ENCODE results near the gene ARHGEF28. TPM values are rescaled to one million over a fixed set of nuclear protein-coding genes. Genes with fewer than 3 reads are reported as not detected.

The ARHGEF28 gene
- total RNA-seq, 4 donors from 2014 or later: 12.7 to 31.2 (median 19.2) TPM

DNA sequence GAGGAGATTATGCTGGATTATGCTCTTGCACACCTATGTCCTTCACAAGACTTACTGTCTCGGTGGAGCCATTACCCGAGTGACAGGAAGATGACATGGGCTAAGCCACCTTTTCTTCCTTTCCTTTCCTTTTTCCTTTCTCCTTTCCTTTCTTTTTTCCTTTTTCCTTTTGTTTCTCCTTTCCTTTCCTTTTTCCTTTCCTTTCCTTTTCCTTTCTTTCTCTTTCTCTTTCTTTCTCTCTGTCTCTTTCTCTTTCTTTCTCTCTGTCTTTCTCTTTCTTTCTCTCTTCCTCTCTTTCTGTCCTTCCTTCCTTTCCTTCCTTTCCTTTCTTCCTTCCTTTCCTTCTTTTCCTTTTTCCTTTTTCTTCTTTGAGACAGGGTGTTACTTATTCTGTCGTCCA, 202.5 kb downstream of the ARHGEF28 start:
- no peak overlapping the region for H3K4me3 ChIP-seq
- no peak overlapping the region for H3K27ac ChIP-seq (replicated peaks in 1 of 4)
- TF ChIP-seq POLR2AphosphoS5 (IDR thresholded peaks at IDR 0.05): no peak
- no peak for TF ChIP-seq POLR2A (IDR thresholded peaks at IDR 0.05; ENCODE audit: low read depth)
- no peak for TF ChIP-seq EP300 (IDR thresholded peaks at IDR 0.05)
- TF ChIP-seq, protein P1, sequence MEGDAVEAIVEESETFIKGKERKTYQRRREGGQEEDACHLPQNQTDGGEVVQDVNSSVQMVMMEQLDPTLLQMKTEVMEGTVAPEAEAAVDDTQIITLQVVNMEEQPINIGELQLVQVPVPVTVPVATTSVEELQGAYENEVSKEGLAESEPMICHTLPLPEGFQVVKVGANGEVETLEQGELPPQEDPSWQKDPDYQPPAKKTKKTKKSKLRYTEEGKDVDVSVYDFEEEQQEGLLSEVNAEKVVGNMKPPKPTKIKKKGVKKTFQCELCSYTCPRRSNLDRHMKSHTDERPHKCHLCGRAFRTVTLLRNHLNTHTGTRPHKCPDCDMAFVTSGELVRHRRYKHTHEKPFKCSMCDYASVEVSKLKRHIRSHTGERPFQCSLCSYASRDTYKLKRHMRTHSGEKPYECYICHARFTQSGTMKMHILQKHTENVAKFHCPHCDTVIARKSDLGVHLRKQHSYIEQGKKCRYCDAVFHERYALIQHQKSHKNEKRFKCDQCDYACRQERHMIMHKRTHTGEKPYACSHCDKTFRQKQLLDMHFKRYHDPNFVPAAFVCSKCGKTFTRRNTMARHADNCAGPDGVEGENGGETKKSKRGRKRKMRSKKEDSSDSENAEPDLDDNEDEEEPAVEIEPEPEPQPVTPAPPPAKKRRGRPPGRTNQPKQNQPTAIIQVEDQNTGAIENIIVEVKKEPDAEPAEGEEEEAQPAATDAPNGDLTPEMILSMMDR (IDR thresholded peaks at IDR 0.05): no peak
- H3K36me3 ChIP-seq: peaks cover 0 to 6% (median 0%) of the 10 kb centered on the region in 4 donors
- peaks cover 0 to 21% (median 14%) of the 10 kb centered on the region in 4 donors for H3K4me1 ChIP-seq
- intact Hi-C loops (cut with DNase I): no loop called here
- no peak for DNase-seq (ENCODE audit: extremely low spot score)
- 95% methylated on average over 3 of the region's 3 CpGs for WGBS
- H3K27me3 ChIP-seq: no peaks in the 10 kb centered on the region
- H3K9me3 ChIP-seq: no peaks in the 10 kb centered on the region

DNA sequence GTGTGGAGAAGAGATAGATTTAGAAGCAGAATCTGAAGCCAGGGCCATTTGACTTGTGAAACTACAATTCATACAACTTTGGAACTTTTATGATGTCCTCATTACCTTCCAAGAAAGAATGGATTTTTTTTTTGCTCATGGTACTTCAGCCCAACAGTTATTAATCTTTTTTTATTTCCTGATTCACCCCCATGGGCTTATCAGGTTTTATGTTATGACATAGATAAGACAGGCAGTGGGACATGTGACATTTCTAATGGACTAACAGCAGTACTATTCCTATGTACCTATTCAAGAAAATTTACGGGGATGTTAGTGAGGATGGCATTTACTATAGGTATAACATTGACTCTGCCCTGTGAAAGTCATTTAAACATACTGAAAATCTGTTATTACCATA, 204.7 kb downstream of the ARHGEF28 start:
- intact Hi-C loops (cut with DNase I): no loop called here
- H3K4me1 ChIP-seq: peaks cover 0 to 21% (median 14%) of the 10 kb centered on the region in 4 donors
- peaks cover 0 to 6% (median 0%) of the 10 kb centered on the region in 4 donors for H3K36me3 ChIP-seq
- no peaks in the 10 kb centered on the region for H3K9me3 ChIP-seq
- DNase-seq (ENCODE audit: extremely low spot score): no peak
- H3K4me3 ChIP-seq: no peak overlapping the region
- H3K27ac ChIP-seq (replicated peaks in 1 of 4): no peak overlapping the region
- 95% methylated on average over 1 of the region's 1 CpG for WGBS
- H3K27me3 ChIP-seq: no peaks in the 10 kb centered on the region
- no peak for TF ChIP-seq POLR2AphosphoS5 (IDR thresholded peaks at IDR 0.05)
- TF ChIP-seq, protein P1 (IDR thresholded peaks at IDR 0.05): no peak
- TF ChIP-seq POLR2A (IDR thresholded peaks at IDR 0.05; ENCODE audit: low read depth): no peak
- no peak for TF ChIP-seq EP300 (IDR thresholded peaks at IDR 0.05)

DNA sequence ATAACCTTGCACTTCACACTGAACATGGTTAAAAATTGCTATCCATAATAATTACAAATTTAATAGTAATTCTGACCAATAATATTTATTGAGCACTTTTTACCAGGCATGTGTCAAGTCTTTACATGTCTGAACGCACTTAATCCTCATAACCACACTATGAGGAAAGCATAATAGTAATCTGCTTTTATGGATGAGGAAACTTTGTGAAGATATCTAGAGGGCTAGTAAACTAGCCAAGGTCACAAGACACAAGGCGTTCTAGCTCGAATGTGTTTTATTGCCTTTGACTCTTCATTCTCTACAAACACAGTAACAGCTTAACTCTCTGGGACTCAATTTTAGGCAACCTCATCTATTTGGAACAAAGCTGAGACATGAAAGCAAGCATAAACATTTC, 205.1 kb downstream of the ARHGEF28 start:
- Histone ChIP-seq H3K27me3 (no peaks in the 10 kb centered on the region), H3K4me1 (peaks cover 0 to 20% (median 12%) of the 10 kb centered on the region in 4 donors), H3K27ac (replicated peaks in 1 of 4) (no peak overlapping the region), H3K4me3 (no peak overlapping the region), H3K9me3 (no peaks in the 10 kb centered on the region), H3K36me3 (peaks cover 0 to 6% (median 0%) of the 10 kb centered on the region in 4 donors)
- intact Hi-C loops (cut with DNase I): no loop called here
- TF ChIP-seq EP300 (IDR thresholded peaks at IDR 0.05): no peak
- TF ChIP-seq, protein P1 (IDR thresholded peaks at IDR 0.05): no peak
- no peak for TF ChIP-seq POLR2A (IDR thresholded peaks at IDR 0.05; ENCODE audit: low read depth)
- TF ChIP-seq POLR2AphosphoS5 (IDR thresholded peaks at IDR 0.05): no peak
- WGBS: 61% methylated on average over 3 of the region's 3 CpGs
- DNase-seq (ENCODE audit: extremely low spot score): no peak

GRCh38 chr5:73834693-73835092, 208.7 kb downstream of the ARHGEF28 start:
- Histone ChIP-seq H3K9me3 (no peaks in the 10 kb centered on the region), H3K27me3 (no peaks in the 10 kb centered on the region), H3K4me3 (no peak overlapping the region), H3K27ac (replicated peaks in 1 of 4) (no peak overlapping the region), H3K36me3 (peaks cover 0 to 6% (median 0%) of the 10 kb centered on the region in 4 donors), H3K4me1 (peaks cover 0 to 8% (median 0%) of the 10 kb centered on the region in 4 donors)
- DNase-seq (ENCODE audit: extremely low spot score): no peak
- 91% methylated on average over 2 of the region's 2 CpGs for WGBS
- intact Hi-C loops (cut with DNase I): no loop called here
- no peak for TF ChIP-seq EP300 (IDR thresholded peaks at IDR 0.05)
- TF ChIP-seq, protein P1 (IDR thresholded peaks at IDR 0.05): no peak
- TF ChIP-seq POLR2A (IDR thresholded peaks at IDR 0.05; ENCODE audit: low read depth): no peak
- TF ChIP-seq POLR2AphosphoS5 (IDR thresholded peaks at IDR 0.05): no peak

- DNase-seq (ENCODE audit: extremely low spot score): no peak
- no peak overlapping the region for H3K27ac ChIP-seq (replicated peaks in 1 of 4)
- H3K4me3 ChIP-seq: no peak overlapping the region
- no peaks in the 10 kb centered on the region for H3K9me3 ChIP-seq
- H3K4me1 ChIP-seq: peaks cover 0 to 7% (median 0%) of the 10 kb centered on the region in 4 donors
- intact Hi-C loops (cut with DNase I): no loop called here
- no peak for TF ChIP-seq EP300 (IDR thresholded peaks at IDR 0.05)
- TF ChIP-seq, protein P1 (IDR thresholded peaks at IDR 0.05): no peak
- no peak for TF ChIP-seq POLR2A (IDR thresholded peaks at IDR 0.05; ENCODE audit: low read depth)
- TF ChIP-seq POLR2AphosphoS5 (IDR thresholded peaks at IDR 0.05): no peak
- no peaks in the 10 kb centered on the region for H3K27me3 ChIP-seq
- peaks cover 0 to 6% (median 0%) of the 10 kb centered on the region in 4 donors for H3K36me3 ChIP-seq
- 84% methylated on average over 2 of the region's 2 CpGs for WGBS
Measured at GRCh38 chr5:73835726-73836125, 209.7 kb downstream of the ARHGEF28 start.
